GM12878 (cell line): ENCODE results near the gene PCGF1. TPM values are rescaled to one million over a fixed set of nuclear protein-coding genes. Genes with fewer than 3 reads are reported as not detected.
A peak's percentile ranks its signal among the peaks of the same experiment; 100 is the strongest.

ENCODE experiments used
- ASH2L ChIP-seq: fragments of 300-600, 200-600 bp; sonication (generic); IDR thresholded peaks from 2 replicates; pipeline ENCODE4 v1.6.1; 2017; ENCODE audit warnings: low read depth, mild to moderate bottlenecking, borderline replicate concordance
- BHLHE40 ChIP-seq, 2 experiments: fragments of 450-650 bp in 1 of 2; IDR thresholded peaks; 2 replicates each; pipeline ENCODE4 v1.6.1; 2011 to 2017; ENCODE audit warnings: low read depth in 2 of 2, borderline replicate concordance in 1 of 2, improper control_type of control experiment in 1 of 2, low read length in 1 of 2, mild to moderate bottlenecking in 1 of 2
- CHD1 ChIP-seq: IDR thresholded peaks from 2 replicates; pipeline ENCODE4 v1.6.1; 2012; ENCODE audit warnings: low read depth, low read length, improper control_type of control experiment
- CUX1 ChIP-seq: IDR thresholded peaks from 2 replicates; pipeline ENCODE4 v1.6.1; 2012; ENCODE audit warnings: improper control_type of control experiment, low read depth, low read length; ENCODE audit not compliant: insufficient replicate concordance
- E2F4 ChIP-seq: IDR thresholded peaks from 2 replicates; pipeline ENCODE4 v1.6.1; 2012; ENCODE audit warnings: low read depth, low read length, improper control_type of control experiment
- EP300 ChIP-seq, 2 experiments: fragments of 150-350 bp in 1 of 2; IDR thresholded peaks; 2 replicates each; pipeline ENCODE4 v1.6.1; 2011 to 2012; ENCODE audit warnings: low read depth in 2 of 2, low read length in 2 of 2, borderline replicate concordance in 1 of 2, improper control_type of control experiment in 1 of 2, inconsistent platforms in 1 of 2; ENCODE audit not compliant: control insufficient read depth in 1 of 2
- FOS ChIP-seq: IDR thresholded peaks from 3 replicates; pipeline ENCODE4 v1.6.1; 2011; ENCODE audit warnings: borderline replicate concordance; ENCODE audit not compliant: insufficient read length; ENCODE audit errors: extremely low read depth
- HDGF ChIP-seq: fragments of 450-650 bp; IDR thresholded peaks from 2 replicates; pipeline ENCODE4 v1.6.1; 2016; ENCODE audit warnings: antibody characterized with exemption
- IKZF2 ChIP-seq, 2 experiments: fragments of 450-650 bp; IDR thresholded peaks; 2 replicates each; pipeline ENCODE4 v1.6.1; 2017; ENCODE audit warnings: mild to moderate bottlenecking in 2 of 2, moderate library complexity in 2 of 2
- IRF4 ChIP-seq: IDR thresholded peaks from 2 replicates; pipeline ENCODE4 v1.6.1; 2011; ENCODE audit warnings: low read depth, low read length
- KDM1A ChIP-seq: fragments of 200-600 bp; sonication (generic); IDR thresholded peaks from 2 replicates; pipeline ENCODE4 v1.6.1; 2016; ENCODE audit warnings: borderline replicate concordance
- KLF5 ChIP-seq: fragments of 450-650 bp; IDR thresholded peaks from 2 replicates; pipeline ENCODE4 v1.6.1; 2014; ENCODE audit warnings: mild to moderate bottlenecking; ENCODE audit not compliant: partially characterized antibody
- MYC ChIP-seq: IDR thresholded peaks from 2 replicates; pipeline ENCODE4 v1.6.1; 2011; ENCODE audit warnings: mild to moderate bottlenecking, low read length, moderate library complexity, inconsistent platforms; ENCODE audit not compliant: insufficient read depth, insufficient replicate concordance, insufficient read length, severe bottlenecking
- NFYA ChIP-seq: IDR thresholded peaks from 2 replicates; pipeline ENCODE4 v1.6.1; 2011; ENCODE audit warnings: low read depth, mild to moderate bottlenecking, low read length, improper control_type of control experiment, borderline replicate concordance
- NR2F1 ChIP-seq: fragments of 450-650 bp; conservative IDR thresholded peaks from 2 replicates; pipeline ENCODE4 v1.6.1; 2017; ENCODE audit warnings: mild to moderate bottlenecking
- POLR2AphosphoS5 ChIP-seq: IDR thresholded peaks from 2 replicates; pipeline ENCODE4 v1.6.1; 2011; ENCODE audit warnings: mild to moderate bottlenecking, low read length, inconsistent platforms
- POU2F2 ChIP-seq: IDR thresholded peaks from 3 replicates; pipeline ENCODE4 v1.6.1; 2011; ENCODE audit warnings: low read depth, mild to moderate bottlenecking, low read length, borderline replicate concordance
- SMAD1 ChIP-seq: fragments of 450-650 bp; IDR thresholded peaks from 2 replicates; pipeline ENCODE4 v1.6.1; 2018; ENCODE audit warnings: mild to moderate bottlenecking, low read depth; ENCODE audit not compliant: partially characterized antibody
- SP1 ChIP-seq: IDR thresholded peaks from one replicate; pipeline ENCODE4 v1.6.1; 2011; ENCODE audit warnings: low read depth, low read length
- SREBF2 ChIP-seq: IDR thresholded peaks from 2 replicates; pipeline ENCODE4 v1.6.1; 2012; ENCODE audit warnings: mild to moderate bottlenecking, low read length
- TARDBP ChIP-seq: IDR thresholded peaks from 2 replicates; pipeline ENCODE4 v1.6.1; 2016; ENCODE audit warnings: borderline replicate concordance
- USF1 ChIP-seq: IDR thresholded peaks from 2 replicates; pipeline ENCODE4 v1.6.1; 2011; ENCODE audit warnings: borderline replicate concordance, low read depth, mild to moderate bottlenecking, moderate library complexity, mixed read lengths, low read length; ENCODE audit not compliant: insufficient read depth; ENCODE audit errors: extremely low read length
- YY1 ChIP-seq: IDR thresholded peaks from 2 replicates; pipeline ENCODE4 v1.6.1; 2011; ENCODE audit warnings: low read depth, mild to moderate bottlenecking, low read length
- ZNF384 ChIP-seq: IDR thresholded peaks from 2 replicates; pipeline ENCODE4 v1.6.1; 2012; ENCODE audit warnings: low read depth, mild to moderate bottlenecking, low read length, improper control_type of control experiment, borderline replicate concordance
- ZNF622 ChIP-seq: fragments of 450-650 bp; IDR thresholded peaks from 2 replicates; pipeline ENCODE4 v1.6.1; 2017; ENCODE audit warnings: mild to moderate bottlenecking, inconsistent platforms
- polyA plus RNA-seq, 11 experiments: library from polyadenylated mRNA; depleted of rRNA in 4 of 11; unstranded in 6 of 11; stranded (reverse) in 5 of 11; fragments of >200 nt; fragmentation: Nextera tagmentation in 4 of 11; fragmentation: Illumina TruSeq in 1 of 11; extraction: Ambion mirVana in 4 of 11; extraction: Trizol in 1 of 11; gene quantifications; 1 replicate in 1 of 11; 2 replicates in 10 of 11; pipeline versions ENCODE4 v1.2.1 to v1.2.3, GENCODE V29; 2011 to 2016; ENCODE audit warnings: inconsistent platforms in 2 of 11, missing spikeins in 2 of 11, low read depth in 1 of 11
- total RNA-seq, 4 experiments: library from RNA; depleted of rRNA in 3 of 4; stranded (reverse); fragments of >200 nt in 3 of 4; fragmentation: Illumina TruSeq in 1 of 4; extraction: Trizol in 1 of 4; gene quantifications; 2 replicates each; pipeline versions ENCODE4 v1.2.1 to v1.2.3, GENCODE V29; 2013 to 2021

Gene PCGF1
- total and polyA plus RNA-seq, 10 of the 15 experiments (the other 5 are each of a cell fraction or from before 2014, with no cell fraction given): 23.1 to 50.8 (median 27.4) TPM

- TF ChIP-seq MYC (no peak), SREBF2 (no peak), E2F4 (no peak), NR2F1 (peak; percentile 40; the same call in 1 of the 2 replicates), SP1 (no peak), CHD1 (no peak), USF1 (no peak), ZNF384 (no peak), CUX1 (no peak), TARDBP (no peak; the same call in none of the 2 replicates), ZNF622 (no peak), EP300 (IDR thresholded peaks at IDR 0.05; ENCODE audit: borderline replicate concordance in 1 of 2, control insufficient read depth in 1 of 2, low read depth in 2 of 2, low read length in 2 of 2) (0 out of 4 replicates have a peak, but pooled peaks of 1 of the 2 experiments have one; percentile 27), YY1 (peak; percentile 46; the same call in 1 of the 2 replicates), IKZF2 (IDR thresholded peaks at IDR 0.05) (peak; percentile 91 to 96), FOS (no peak), IRF4 (no peak), KLF5 (no peak), POU2F2 (peak; percentile 52; the same call in 1 of the 3 replicates), BHLHE40 (IDR thresholded peaks at IDR 0.05; ENCODE audit: borderline replicate concordance in 1 of 2, low read depth in 2 of 2, low read length in 1 of 2) (peak; percentile 13 to 16; a peak in 1 of 4 replicates), ASH2L (no peak), KDM1A (no peak), SMAD1 (peak; percentile 73), POLR2AphosphoS5 (peak; percentile 76), NFYA (no peak), HDGF (no peak)
These were observed 49.9 kb downstream of the PCGF1 start (continued) for GRCh38 chr2:74457549-74458131.
